NK-92 treated with Interleukin-12 subunit alpha and Interleukin-12 subunit beta, amount 100 ng/mL, for 24 hours (cell line): ENCODE measurements around the gene NAALADL2.
"Not testable (repeated sequence)": the region's sequence is repeated elsewhere in the genome, so short reads cannot be mapped to it uniquely, and the experiment has no call there.

Experiments
- DNase-seq: peaks from one replicate; lab custom pipeline; 2025; lab: John Stamatoyannopoulos, UW

The NAALADL2 gene

GRCh38 chr3:175131866-175132265 lies 272.7 kb downstream of the NAALADL2 start:
- not testable (repeated sequence) for DNase-seq

GRCh38 chr3:175132706-175133105 lies 273.6 kb downstream of the NAALADL2 start:
- DNase-seq: not testable (repeated sequence)

GRCh38 chr3:175144368-175144767 lies 285.2 kb downstream of the NAALADL2 start:
- DNase-seq: no peak

- no peak for DNase-seq
These were observed 287.1 kb downstream of the NAALADL2 start for GRCh38 chr3:175146258-175146657.

- no peak for DNase-seq
These were observed 290.5 kb downstream of the NAALADL2 start for GRCh38 chr3:175149675-175150074.

- no peak for DNase-seq
These were observed 291.8 kb downstream of the NAALADL2 start for GRCh38 chr3:175150812-175151401.

- no peak for DNase-seq
These were observed 294.5 kb downstream of the NAALADL2 start for GRCh38 chr3:175153595-175153994.

- no peak for DNase-seq
These were observed 296.0 kb downstream of the NAALADL2 start for GRCh38 chr3:175155172-175155571.

- no peak for DNase-seq
These were observed 300.1 kb downstream of the NAALADL2 start for GRCh38 chr3:175159202-175159601.

- no peak for DNase-seq
These were observed 302.2 kb downstream of the NAALADL2 start for GRCh38 chr3:175161291-175161690.

GRCh38 chr3:175163686-175164085 lies 304.6 kb downstream of the NAALADL2 start:
- DNase-seq: no peak

- not testable (repeated sequence) for DNase-seq
These were observed 314.0 kb downstream of the NAALADL2 start for GRCh38 chr3:175173117-175173516.

GRCh38 chr3:175176556-175176955 lies 317.4 kb downstream of the NAALADL2 start:
- no peak for DNase-seq

GRCh38 chr3:175179055-175179454 lies 319.9 kb downstream of the NAALADL2 start:
- no peak for DNase-seq

- DNase-seq: no peak
These were observed 325.3 kb downstream of the NAALADL2 start for GRCh38 chr3:175184392-175184791.

GRCh38 chr3:175185903-175186302 lies 326.8 kb downstream of the NAALADL2 start:
- no peak for DNase-seq

GRCh38 chr3:175186511-175186910 lies 327.4 kb downstream of the NAALADL2 start:
- DNase-seq: no peak

GRCh38 chr3:175187586-175187985 lies 328.5 kb downstream of the NAALADL2 start:
- DNase-seq: no peak

- no peak for DNase-seq
These were observed 333.4 kb downstream of the NAALADL2 start for GRCh38 chr3:175192536-175192935.

GRCh38 chr3:175193815-175194518 lies 334.8 kb downstream of the NAALADL2 start:
- DNase-seq: no peak

GRCh38 chr3:175198991-175199783 lies 340.1 kb downstream of the NAALADL2 start:
- no peak for DNase-seq

GRCh38 chr3:175199961-175200360 lies 340.8 kb downstream of the NAALADL2 start:
- DNase-seq: no peak
